Smooth muscle cell (in vitro differentiated cells): ENCODE results near the gene PAXX. TPM values are rescaled to one million over a fixed set of nuclear protein-coding genes. Genes with fewer than 3 reads are reported as not detected.

Experiments used
- DNase-seq: peaks from one replicate; lab custom pipeline; 2025; ENCODE audit not compliant: unreplicated experiment; lab: John Stamatoyannopoulos, UW
- H2AFZ ChIP-seq: fragments of 200-600 bp; sonication (generic); 2 replicates; pipeline ENCODE4 v1.6.0; 2016; ENCODE audit warnings: antibody characterized with exemption, low read depth, mild to moderate bottlenecking
- H3F3A ChIP-seq: fragments of 200-600 bp; sonication (generic); 2 replicates; pipeline ENCODE4 v1.6.0; 2017; ENCODE audit warnings: antibody characterized with exemption, low read depth
- H3K27ac ChIP-seq: fragments of 200-600 bp; sonication (generic); 2 replicates; pipeline ENCODE4 v1.5.1; 2016; ENCODE audit warnings: low read depth, mild to moderate bottlenecking
- H3K27me3 ChIP-seq: fragments of 200-600 bp; sonication (generic); 2 replicates; pipeline ENCODE4 v1.6.1; 2016; ENCODE audit warnings: low read depth, mild to moderate bottlenecking
- H3K36me3 ChIP-seq: fragments of 200-600 bp; sonication (generic); 2 replicates; pipeline ENCODE4 v1.5.1; 2016; ENCODE audit warnings: low read depth
- H3K4me1 ChIP-seq: fragments of 200-600 bp; sonication (generic); 2 replicates; pipeline ENCODE4 v1.5.1; 2016; ENCODE audit warnings: low read depth
- H3K4me2 ChIP-seq: fragments of 200-600 bp; sonication (generic); 2 replicates; pipeline ENCODE4 v1.6.0; 2016; ENCODE audit warnings: mild to moderate bottlenecking
- H3K4me3 ChIP-seq: fragments of 200-600 bp; sonication (generic); 2 replicates; pipeline ENCODE4 v1.5.1; 2016; ENCODE audit warnings: mild to moderate bottlenecking
- H3K79me2 ChIP-seq: fragments of 200-600 bp; sonication (generic); 2 replicates; pipeline ENCODE4 v1.6.0; 2016; ENCODE audit warnings: low read depth, mild to moderate bottlenecking
- H3K9ac ChIP-seq: fragments of 200-600 bp; sonication (generic); 2 replicates; pipeline ENCODE4 v1.6.0; 2016; ENCODE audit warnings: low read depth
- H3K9me3 ChIP-seq: fragments of 200-600 bp; sonication (generic); replicated peaks from 2 replicates; pipeline ENCODE4 v1.5.1; 2016; ENCODE audit warnings: low read depth
- H4K20me1 ChIP-seq: fragments of 200-600 bp; sonication (generic); 2 replicates; pipeline ENCODE4 v1.6.0; 2016; ENCODE audit warnings: low read depth
- WGBS: methylation state at CpG from one replicate; pipeline ENCODE4 v1.1.7; 2016; ENCODE audit warnings: low lambda C conversion rate; 5-methylcytosine and 5-hydroxymethylcytosine counted together
- polyA plus RNA-seq: library from polyadenylated mRNA; unstranded; fragments of >200 nt; fragmentation: Nextera tagmentation; extraction: Ambion mirVana; gene quantifications from 2 replicates; pipeline ENCODE4 v1.2.1, GENCODE V29; 2016
- total RNA-seq: library from RNA; depleted of rRNA; stranded (reverse); fragments of >200 nt; gene quantifications from 2 replicates; pipeline ENCODE4 v1.2.3, GENCODE V29; 2014
- TF ChIP-seq, protein P1 (sequence below): fragments of 200-600 bp; sonication (generic); IDR thresholded peaks from 2 replicates; pipeline ENCODE4 v1.5.1; 2017; ENCODE audit warnings: borderline replicate concordance, mild to moderate bottlenecking, antibody characterized with exemption; ENCODE audit not compliant: insufficient read depth, poor library complexity, severe bottlenecking

Gene PAXX
- total and polyA plus RNA-seq, 2 experiments from 2014 or later, result 27.4 to 62.0 TPM

DNA sequence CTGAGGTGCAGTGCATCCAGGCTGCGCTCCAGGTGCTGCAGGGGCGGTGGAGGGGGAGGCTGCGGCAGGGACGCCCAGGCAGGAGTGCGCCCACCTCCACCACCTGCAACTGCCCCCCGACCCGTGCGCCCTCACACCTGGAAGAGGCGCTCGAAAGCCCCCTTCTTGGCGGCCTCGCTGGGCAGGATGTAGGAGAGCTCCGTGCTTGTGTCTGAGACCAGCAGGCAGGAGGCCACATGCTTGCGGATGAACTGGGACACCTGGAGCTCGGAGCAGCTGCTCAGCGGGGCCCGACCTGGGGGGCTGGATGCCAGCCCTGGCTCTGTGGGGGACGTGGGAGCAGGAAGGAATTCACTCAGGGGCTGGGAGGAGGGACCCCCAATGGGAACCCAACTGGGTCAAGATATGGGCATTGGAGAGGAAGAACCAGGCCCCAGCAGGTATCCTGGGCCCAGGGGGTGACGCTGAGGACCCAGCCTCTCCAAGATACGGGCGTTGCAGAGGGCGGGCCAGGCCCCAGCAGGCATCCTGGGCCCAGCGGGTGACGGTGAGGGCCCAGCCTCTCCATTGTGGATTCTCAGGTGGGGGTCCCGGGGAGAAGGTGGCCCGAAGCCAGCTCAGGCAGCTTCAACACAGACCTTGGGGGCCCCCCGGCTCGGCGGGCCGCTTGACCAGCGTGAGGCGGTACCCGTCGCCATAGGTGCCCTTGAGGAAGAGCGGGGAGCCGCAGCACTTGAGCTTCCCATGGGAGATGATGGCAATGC lies 22.7 kb downstream of the PAXX start:
- Histone ChIP-seq H3K79me2 (no peaks in the 10 kb centered on the region), H3K36me3 (no peaks in the 10 kb centered on the region), H2AFZ (no peak overlapping the region), H3K27ac (no peak overlapping the region), H3K4me1 (no peaks in the 10 kb centered on the region), H3F3A (no peaks in the 10 kb centered on the region), H4K20me1 (no peaks in the 10 kb centered on the region), H3K9me3 (no peaks in the 10 kb centered on the region), H3K4me2 (no peak overlapping the region), H3K27me3 (no peaks in the 10 kb centered on the region), H3K9ac (no peak overlapping the region), H3K4me3 (no peak overlapping the region)
- DNase-seq, result no peak
- TF ChIP-seq, protein P1, sequence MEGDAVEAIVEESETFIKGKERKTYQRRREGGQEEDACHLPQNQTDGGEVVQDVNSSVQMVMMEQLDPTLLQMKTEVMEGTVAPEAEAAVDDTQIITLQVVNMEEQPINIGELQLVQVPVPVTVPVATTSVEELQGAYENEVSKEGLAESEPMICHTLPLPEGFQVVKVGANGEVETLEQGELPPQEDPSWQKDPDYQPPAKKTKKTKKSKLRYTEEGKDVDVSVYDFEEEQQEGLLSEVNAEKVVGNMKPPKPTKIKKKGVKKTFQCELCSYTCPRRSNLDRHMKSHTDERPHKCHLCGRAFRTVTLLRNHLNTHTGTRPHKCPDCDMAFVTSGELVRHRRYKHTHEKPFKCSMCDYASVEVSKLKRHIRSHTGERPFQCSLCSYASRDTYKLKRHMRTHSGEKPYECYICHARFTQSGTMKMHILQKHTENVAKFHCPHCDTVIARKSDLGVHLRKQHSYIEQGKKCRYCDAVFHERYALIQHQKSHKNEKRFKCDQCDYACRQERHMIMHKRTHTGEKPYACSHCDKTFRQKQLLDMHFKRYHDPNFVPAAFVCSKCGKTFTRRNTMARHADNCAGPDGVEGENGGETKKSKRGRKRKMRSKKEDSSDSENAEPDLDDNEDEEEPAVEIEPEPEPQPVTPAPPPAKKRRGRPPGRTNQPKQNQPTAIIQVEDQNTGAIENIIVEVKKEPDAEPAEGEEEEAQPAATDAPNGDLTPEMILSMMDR, result no peak
- WGBS, result 98% methylated on average over 36 of the region's 36 CpGs

DNA sequence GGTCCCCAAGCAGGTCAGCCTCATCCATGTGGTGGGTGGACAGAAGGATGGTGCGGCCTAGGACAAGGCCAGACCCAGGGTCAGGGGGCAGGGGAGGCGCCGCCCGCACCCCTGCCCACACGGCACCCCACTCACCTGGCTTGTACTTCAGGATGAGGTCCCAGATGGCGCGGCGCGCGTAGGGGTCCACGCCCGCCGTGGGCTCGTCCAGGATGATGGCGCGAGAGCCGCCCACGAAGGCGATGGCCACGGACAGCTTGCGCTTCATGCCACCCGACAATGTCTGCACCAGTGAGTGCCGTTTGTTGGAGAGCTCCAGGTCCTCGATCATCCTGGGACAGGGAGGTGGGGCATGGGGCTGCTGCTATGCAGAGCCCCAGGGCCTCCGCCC lies 23.3 kb downstream of the PAXX start:
- Histone ChIP-seq H3F3A (no peaks in the 10 kb centered on the region), H3K36me3 (no peaks in the 10 kb centered on the region), H4K20me1 (no peaks in the 10 kb centered on the region), H3K27ac (no peak overlapping the region), H3K27me3 (no peaks in the 10 kb centered on the region), H2AFZ (no peak overlapping the region), H3K9ac (no peak overlapping the region), H3K4me1 (no peaks in the 10 kb centered on the region), H3K4me3 (no peak overlapping the region), H3K9me3 (no peaks in the 10 kb centered on the region), H3K4me2 (no peak overlapping the region), H3K79me2 (no peaks in the 10 kb centered on the region)
- TF ChIP-seq, protein P1, result no peak
- no peak for DNase-seq
- WGBS, result 97% methylated on average over 25 of the region's 25 CpGs

DNA sequence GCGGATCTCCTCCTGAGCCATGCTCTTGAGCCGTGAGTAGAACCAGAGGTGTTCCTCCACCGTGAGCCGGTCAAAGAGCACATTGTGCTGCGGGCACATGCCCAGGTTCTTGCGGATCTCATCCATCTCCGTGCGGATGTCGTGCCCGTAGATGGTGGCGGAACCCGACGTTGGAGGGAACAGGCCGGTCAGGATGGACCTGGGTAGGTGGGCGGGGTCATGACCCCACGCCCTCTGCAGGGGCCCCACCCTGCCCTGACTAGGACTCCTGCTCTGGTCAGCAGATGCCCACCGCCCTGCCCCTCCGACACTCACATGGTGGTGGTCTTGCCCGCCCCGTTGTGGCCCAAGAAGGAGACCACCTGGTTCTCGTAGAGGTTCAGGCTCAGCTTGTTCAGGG lies 23.8 kb downstream of the PAXX start:
- Histone ChIP-seq H3K4me1 (no peaks in the 10 kb centered on the region), H3K4me3 (no peak overlapping the region), H3K4me2 (no peak overlapping the region), H3K9me3 (no peaks in the 10 kb centered on the region), H3K9ac (no peak overlapping the region), H3F3A (no peaks in the 10 kb centered on the region), H3K27me3 (no peaks in the 10 kb centered on the region), H2AFZ (no peak overlapping the region), H3K36me3 (no peaks in the 10 kb centered on the region), H3K79me2 (no peaks in the 10 kb centered on the region), H4K20me1 (no peaks in the 10 kb centered on the region), H3K27ac (no peak overlapping the region)
- WGBS, result 96% methylated on average over 21 of the region's 21 CpGs
- no peak for DNase-seq
- TF ChIP-seq, protein P1, result no peak

DNA sequence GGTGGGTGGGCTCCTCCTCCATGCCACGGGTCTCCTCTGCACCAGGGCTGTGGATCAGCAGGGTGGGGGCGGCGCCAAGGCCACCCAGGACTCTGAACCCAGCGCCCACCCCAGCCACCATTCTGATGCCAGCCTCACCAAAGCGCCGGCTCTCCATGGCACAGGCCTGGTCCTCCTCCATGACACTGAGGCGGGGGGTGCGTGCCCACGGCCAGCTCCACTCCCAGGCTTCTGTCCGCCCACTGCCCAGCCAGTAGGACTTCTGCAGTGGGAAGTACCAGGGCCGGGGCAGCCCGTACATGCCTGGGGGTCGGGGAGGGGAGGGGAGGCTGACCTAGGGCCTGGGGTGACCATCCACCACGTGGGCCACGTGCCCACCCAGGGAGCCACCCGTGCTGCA lies 24.2 kb downstream of the PAXX start:
- TF ChIP-seq, protein P1, result no peak
- H3F3A ChIP-seq, result no peaks in the 10 kb centered on the region

More for the DNA sequence above, 24.2 kb downstream of the PAXX start:
- Histone ChIP-seq H3K9ac (no peak overlapping the region), H3K4me3 (no peak overlapping the region), H4K20me1 (no peaks in the 10 kb centered on the region), H3K4me1 (no peaks in the 10 kb centered on the region), H3K36me3 (no peaks in the 10 kb centered on the region), H3K27ac (no peak overlapping the region), H2AFZ (no peak overlapping the region), H3K4me2 (no peak overlapping the region), H3K27me3 (no peaks in the 10 kb centered on the region), H3K9me3 (no peaks in the 10 kb centered on the region), H3K79me2 (no peaks in the 10 kb centered on the region)
- no peak for DNase-seq
- 93% methylated on average over 16 of the region's 16 CpGs for WGBS
